K562 (cell line): ENCODE measurements around the gene KRT1.

Source experiments
- POLR2G ChIP-seq: fragments of 200-400 bp; formaldehyde crosslinking; IDR thresholded peaks from 2 replicates; pipeline ENCODE4 v1.6.1; 2017; ENCODE audit warnings: low read depth, mild to moderate bottlenecking, antibody characterized with exemption, low read length, moderate library complexity
- RNF2 ChIP-seq: sonication (generic); IDR thresholded peaks from 2 replicates; pipeline ENCODE4 v1.6.1; 2016
- ZNF707 ChIP-seq: fragments of 250-450 bp; sonication (Bioruptor Pico); conservative IDR thresholded peaks from 2 replicates; pipeline ENCODE4 v1.8.0; 2022; ENCODE audit warnings: inconsistent platforms, mild to moderate bottlenecking, moderate library complexity
- TF ChIP-seq, protein P1 (sequence below), 3 experiments: IDR thresholded peaks in 2 of 3; conservative IDR thresholded peaks in 1 of 3; 2 replicates each; pipeline ENCODE4 v1.5.1; 2011 to 2012; ENCODE audit warnings: low read length in 3 of 3, mild to moderate bottlenecking in 3 of 3, control low read depth in 2 of 3, improper control_type of control experiment in 1 of 3, inconsistent platforms in 1 of 3, low read depth in 1 of 3, mixed read lengths in 1 of 3, moderate library complexity in 1 of 3; ENCODE audit not compliant: insufficient read depth in 2 of 3
- TF ChIP-seq, protein P2 (sequence below): sonication (generic); formaldehyde crosslinking; IDR thresholded peaks from 2 replicates; pipeline ENCODE4 v1.9.0; 2022; ENCODE audit warnings: mild to moderate bottlenecking, missing genetic modification reagents

DNA sequence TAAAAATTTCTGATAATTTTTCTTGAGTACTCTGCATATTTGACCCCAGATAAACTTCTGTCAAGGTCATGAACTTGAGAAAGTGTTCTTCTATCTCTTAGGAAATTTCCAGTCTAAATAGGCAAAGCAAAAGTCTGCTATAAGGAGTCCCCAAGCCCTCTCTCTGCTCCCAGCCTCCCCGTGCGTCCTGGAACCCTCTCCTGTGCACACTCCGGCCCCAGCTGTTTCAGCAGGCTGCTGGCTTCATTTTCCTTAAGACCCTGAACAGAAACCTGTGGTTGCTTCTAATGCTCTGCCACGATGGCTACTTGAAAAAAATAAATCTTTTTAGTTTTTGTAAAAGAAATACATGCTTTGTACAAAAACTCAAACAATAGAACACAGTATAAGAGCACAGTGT lies 42.9 kb downstream of the KRT1 start:
- no peak for TF ChIP-seq RNF2
- TF ChIP-seq ZNF707 (CRISPR knock-in tag): no peak
- TF ChIP-seq POLR2G: no peak
- TF ChIP-seq, protein P1, sequence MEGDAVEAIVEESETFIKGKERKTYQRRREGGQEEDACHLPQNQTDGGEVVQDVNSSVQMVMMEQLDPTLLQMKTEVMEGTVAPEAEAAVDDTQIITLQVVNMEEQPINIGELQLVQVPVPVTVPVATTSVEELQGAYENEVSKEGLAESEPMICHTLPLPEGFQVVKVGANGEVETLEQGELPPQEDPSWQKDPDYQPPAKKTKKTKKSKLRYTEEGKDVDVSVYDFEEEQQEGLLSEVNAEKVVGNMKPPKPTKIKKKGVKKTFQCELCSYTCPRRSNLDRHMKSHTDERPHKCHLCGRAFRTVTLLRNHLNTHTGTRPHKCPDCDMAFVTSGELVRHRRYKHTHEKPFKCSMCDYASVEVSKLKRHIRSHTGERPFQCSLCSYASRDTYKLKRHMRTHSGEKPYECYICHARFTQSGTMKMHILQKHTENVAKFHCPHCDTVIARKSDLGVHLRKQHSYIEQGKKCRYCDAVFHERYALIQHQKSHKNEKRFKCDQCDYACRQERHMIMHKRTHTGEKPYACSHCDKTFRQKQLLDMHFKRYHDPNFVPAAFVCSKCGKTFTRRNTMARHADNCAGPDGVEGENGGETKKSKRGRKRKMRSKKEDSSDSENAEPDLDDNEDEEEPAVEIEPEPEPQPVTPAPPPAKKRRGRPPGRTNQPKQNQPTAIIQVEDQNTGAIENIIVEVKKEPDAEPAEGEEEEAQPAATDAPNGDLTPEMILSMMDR (IDR thresholded peaks at IDR 0.05 in 2 of 3, conservative IDR thresholded peaks at IDR 0.05 in 1 of 3; ENCODE audit: insufficient read depth in 2 of 3, low read depth in 1 of 3, low read length in 3 of 3): no peak
- TF ChIP-seq, protein P2, sequence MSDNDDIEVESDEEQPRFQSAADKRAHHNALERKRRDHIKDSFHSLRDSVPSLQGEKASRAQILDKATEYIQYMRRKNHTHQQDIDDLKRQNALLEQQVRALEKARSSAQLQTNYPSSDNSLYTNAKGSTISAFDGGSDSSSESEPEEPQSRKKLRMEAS (CRISPR knock-in tag): no peak
